Neural progenitor cell (in vitro differentiated cells): ENCODE data around the gene LASP1NB.

Source experiments
- DNase-seq: peaks from one replicate; pipeline ENCODE4 v3.0.0-alpha.2; 2016; ENCODE audit warnings: low spot score
- H2AFZ ChIP-seq: fragments of 200-600 bp; sonication (generic); replicated peaks from 2 replicates; pipeline ENCODE4 v1.6.1; 2016; ENCODE audit warnings: antibody characterized with exemption
- H3F3A ChIP-seq: fragments of 200-600 bp; sonication (generic); 2 replicates; pipeline ENCODE4 v1.6.1; 2016; ENCODE audit warnings: antibody characterized with exemption, low read depth
- H3K27ac ChIP-seq: fragments of 200-600 bp; sonication (generic); 2 replicates; pipeline ENCODE4 v1.5.1; 2016; ENCODE audit warnings: mild to moderate bottlenecking
- H3K27me3 ChIP-seq: fragments of 200-600 bp; sonication (generic); 2 replicates; pipeline ENCODE4 v1.6.1; 2016; ENCODE audit warnings: mild to moderate bottlenecking, moderate library complexity
- H3K36me3 ChIP-seq: fragments of 200-600 bp; sonication (generic); 2 replicates; pipeline ENCODE4 v1.5.1; 2016
- H3K4me1 ChIP-seq: fragments of 200-600 bp; sonication (generic); 2 replicates; pipeline ENCODE4 v1.6.1; 2016; ENCODE audit warnings: mixed run types
- H3K4me2 ChIP-seq: fragments of 200-600 bp; sonication (generic); 2 replicates; pipeline ENCODE4 v1.6.1; 2016
- H3K4me3 ChIP-seq: fragments of 200-600 bp; sonication (generic); 2 replicates; pipeline ENCODE4 v1.5.1; 2016
- H3K79me2 ChIP-seq: fragments of 200-600 bp; sonication (generic); 2 replicates; pipeline ENCODE4 v1.6.1; 2016; ENCODE audit warnings: low read depth
- H3K9ac ChIP-seq: fragments of 200-600 bp; sonication (generic); 2 replicates; pipeline ENCODE4 v1.6.1; 2016
- H3K9me3 ChIP-seq: fragments of 200-600 bp; sonication (generic); 2 replicates; pipeline ENCODE4 v1.5.1; 2016; ENCODE audit warnings: low read depth
- H4K20me1 ChIP-seq: fragments of 200-600 bp; sonication (generic); 2 replicates; pipeline ENCODE4 v1.6.1; 2016; ENCODE audit warnings: low read depth
- H3K27ac Mint-ChIP-seq: 3 replicates; pipeline ENCODE4 v1.8.0; 2021; ENCODE audit warnings: mixed read lengths
- H3K27me3 Mint-ChIP-seq: 2 replicates; pipeline ENCODE4 v1.8.0; 2022; ENCODE audit warnings: low read depth, mild to moderate bottlenecking, inconsistent platforms, moderate library complexity, mixed read lengths; ENCODE audit not compliant: insufficient read depth
- H3K36me3 Mint-ChIP-seq: 3 replicates; pipeline ENCODE4 v1.8.0; 2021; ENCODE audit warnings: mixed read lengths
- H3K4me1 Mint-ChIP-seq: 3 replicates; pipeline ENCODE4 v1.8.0; 2021; ENCODE audit warnings: mixed read lengths
- H3K4me3 Mint-ChIP-seq: 3 replicates; pipeline ENCODE4 v1.8.0; 2021; ENCODE audit warnings: mild to moderate bottlenecking, moderate library complexity, mixed read lengths
- H3K9me3 Mint-ChIP-seq: 3 replicates; pipeline ENCODE4 v1.8.0; 2020; ENCODE audit warnings: mixed read lengths
- EZH2 ChIP-seq: fragments of 200-600 bp; sonication (generic); IDR thresholded peaks from 2 replicates; pipeline ENCODE4 v1.6.1; 2017; ENCODE audit warnings: antibody characterized with exemption, mild to moderate bottlenecking, moderate library complexity
- EZH2phosphoT487 ChIP-seq: fragments of 200-600 bp; sonication (generic); IDR thresholded peaks from 2 replicates; pipeline ENCODE4 v1.6.1; 2017; ENCODE audit warnings: antibody characterized with exemption
- TF ChIP-seq, protein P1 (sequence below): fragments of 200-600 bp; sonication (generic); IDR thresholded peaks from 2 replicates; pipeline ENCODE4 v1.5.1; 2017; ENCODE audit warnings: antibody characterized with exemption, mild to moderate bottlenecking

Gene LASP1NB

DNA sequence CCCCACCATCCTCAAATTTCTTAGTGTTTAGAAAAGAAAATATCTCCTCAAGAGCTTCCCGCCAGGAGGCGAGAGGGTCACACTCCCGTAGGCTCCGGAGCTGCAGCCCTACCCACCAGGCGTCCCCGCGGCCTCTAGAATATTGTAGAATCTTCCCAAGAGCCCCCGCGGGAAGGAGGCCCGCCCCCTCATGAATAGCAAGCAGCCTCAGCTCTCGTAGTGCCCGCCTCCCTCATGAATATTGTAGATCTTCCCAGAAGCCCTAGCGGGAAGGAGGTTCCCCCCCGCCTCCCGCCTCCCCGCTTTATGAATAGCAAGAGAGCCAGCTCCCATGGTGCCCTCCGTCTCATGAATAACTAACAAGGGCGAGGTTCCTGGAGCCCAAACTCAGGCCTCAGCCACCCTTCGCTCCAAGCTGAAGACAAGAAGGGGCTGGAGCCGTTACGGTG is 41.9 kb downstream of the LASP1NB start, which contains the start of gene FBXO47:
TSS of gene FBXO47 (minus strand) at position 114 of the 449 bp plus-strand sequence. CDS start 4,378 bp downstream, outside the sequence.
- no peaks in the 10 kb centered on the region for H4K20me1 ChIP-seq
- H3K9me3 ChIP-seq: no peaks in the 10 kb centered on the region
- H3K27me3 ChIP-seq: no peaks in the 10 kb centered on the region
- peaks cover 11% of the 10 kb centered on the region for H3F3A ChIP-seq
- no peaks in the 10 kb centered on the region for H3K79me2 ChIP-seq
- no peak within 1 kb of the TSS for H3K27ac Mint-ChIP-seq
- peak within 1 kb of the TSS; percentile 8 for H3K4me2 ChIP-seq
- peak; percentile 87 for DNase-seq
- no peaks in the 10 kb centered on the region for H3K36me3 Mint-ChIP-seq
- H3K27me3 Mint-ChIP-seq: no peaks in the 10 kb centered on the region
- no peak within 1 kb of the TSS for H3K9ac ChIP-seq
- no peaks in the 10 kb centered on the region for H3K4me1 ChIP-seq
- H3K4me3 Mint-ChIP-seq: peak within 1 kb of the TSS; percentile 30
- H3K4me1 Mint-ChIP-seq: peaks cover 4% of the 10 kb centered on the region
- no peak for TF ChIP-seq EZH2phosphoT487
- TF ChIP-seq EZH2: no peak
- TF ChIP-seq, protein P1, sequence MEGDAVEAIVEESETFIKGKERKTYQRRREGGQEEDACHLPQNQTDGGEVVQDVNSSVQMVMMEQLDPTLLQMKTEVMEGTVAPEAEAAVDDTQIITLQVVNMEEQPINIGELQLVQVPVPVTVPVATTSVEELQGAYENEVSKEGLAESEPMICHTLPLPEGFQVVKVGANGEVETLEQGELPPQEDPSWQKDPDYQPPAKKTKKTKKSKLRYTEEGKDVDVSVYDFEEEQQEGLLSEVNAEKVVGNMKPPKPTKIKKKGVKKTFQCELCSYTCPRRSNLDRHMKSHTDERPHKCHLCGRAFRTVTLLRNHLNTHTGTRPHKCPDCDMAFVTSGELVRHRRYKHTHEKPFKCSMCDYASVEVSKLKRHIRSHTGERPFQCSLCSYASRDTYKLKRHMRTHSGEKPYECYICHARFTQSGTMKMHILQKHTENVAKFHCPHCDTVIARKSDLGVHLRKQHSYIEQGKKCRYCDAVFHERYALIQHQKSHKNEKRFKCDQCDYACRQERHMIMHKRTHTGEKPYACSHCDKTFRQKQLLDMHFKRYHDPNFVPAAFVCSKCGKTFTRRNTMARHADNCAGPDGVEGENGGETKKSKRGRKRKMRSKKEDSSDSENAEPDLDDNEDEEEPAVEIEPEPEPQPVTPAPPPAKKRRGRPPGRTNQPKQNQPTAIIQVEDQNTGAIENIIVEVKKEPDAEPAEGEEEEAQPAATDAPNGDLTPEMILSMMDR: no peak
- no peaks in the 10 kb centered on the region for H3K36me3 ChIP-seq
- H3K4me3 ChIP-seq: no peak within 1 kb of the TSS
- peak within 1 kb of the TSS; percentile 98 for H2AFZ ChIP-seq
- H3K27ac ChIP-seq: no peak within 1 kb of the TSS
- H3K9me3 Mint-ChIP-seq: no peaks in the 10 kb centered on the region

DNA sequence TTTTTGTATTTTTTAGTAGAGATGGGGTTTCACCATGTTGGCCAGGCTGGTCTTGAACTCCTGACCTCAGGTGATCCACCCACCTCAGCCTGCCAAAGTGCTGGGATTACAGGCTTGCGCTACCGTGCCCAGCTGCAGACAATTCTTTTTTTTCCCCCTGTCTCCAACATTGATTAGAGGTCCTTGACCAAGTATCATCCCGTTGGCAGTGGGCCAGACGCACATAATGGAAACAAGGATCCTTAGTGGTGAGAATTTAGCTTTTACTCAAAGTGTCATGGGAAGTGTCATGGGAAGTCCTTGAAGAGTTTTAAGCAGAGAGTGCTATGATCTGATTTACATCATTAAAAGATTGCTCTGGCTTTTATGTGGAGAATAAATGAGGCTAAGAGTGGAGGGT is 43.9 kb downstream of the LASP1NB start:
- H3K9ac ChIP-seq: no peak overlapping the region
- H3K27me3 ChIP-seq: no peaks in the 10 kb centered on the region
- Mint-ChIP-seq H3K27me3 (no peaks in the 10 kb centered on the region), H3K36me3 (no peaks in the 10 kb centered on the region), H3K27ac (no peak overlapping the region), H3K9me3 (no peaks in the 10 kb centered on the region), H3K4me3 (no peak overlapping the region), H3K4me1 (peaks cover 4% of the 10 kb centered on the region)
- no peak overlapping the region for H2AFZ ChIP-seq
- H3F3A ChIP-seq: peaks cover 11% of the 10 kb centered on the region
- H3K4me1 ChIP-seq: no peaks in the 10 kb centered on the region
- TF ChIP-seq EZH2phosphoT487 (no peak), EZH2 (no peak)
- TF ChIP-seq, protein P1: no peak
- no peak overlapping the region for H3K4me3 ChIP-seq
- no peaks in the 10 kb centered on the region for H4K20me1 ChIP-seq
- DNase-seq: no peak
- no peaks in the 10 kb centered on the region for H3K36me3 ChIP-seq
- H3K79me2 ChIP-seq: no peaks in the 10 kb centered on the region
- no peak overlapping the region for H3K27ac ChIP-seq
- H3K9me3 ChIP-seq: no peaks in the 10 kb centered on the region
- H3K4me2 ChIP-seq: no peak overlapping the region

DNA sequence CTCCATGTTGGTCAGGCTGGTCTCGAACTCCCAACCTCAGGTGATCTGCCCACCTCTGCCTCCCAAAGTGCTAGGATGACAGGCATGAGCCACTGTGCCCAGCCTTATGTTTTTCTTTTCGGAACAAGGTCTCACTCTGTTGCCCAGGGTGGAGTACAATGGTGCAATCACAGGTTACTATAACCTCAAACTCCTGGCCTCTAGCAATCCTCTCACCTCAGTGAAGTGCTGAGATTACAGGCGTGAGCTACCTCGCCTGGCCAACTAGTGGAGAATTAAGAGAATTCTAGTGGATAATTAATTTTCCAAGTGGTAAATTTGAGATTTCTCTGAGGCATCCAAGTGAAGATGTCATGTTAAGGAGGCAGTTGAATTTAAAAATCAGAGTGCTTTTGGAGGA is 44.7 kb downstream of the LASP1NB start:
- Mint-ChIP-seq H3K27me3 (no peaks in the 10 kb centered on the region), H3K36me3 (no peaks in the 10 kb centered on the region), H3K4me1 (peaks cover 4% of the 10 kb centered on the region), H3K9me3 (no peaks in the 10 kb centered on the region), H3K27ac (no peak overlapping the region), H3K4me3 (no peak overlapping the region)
- H3K27ac ChIP-seq: no peak overlapping the region
- no peaks in the 10 kb centered on the region for H4K20me1 ChIP-seq
- no peaks in the 10 kb centered on the region for H3K4me1 ChIP-seq
- peaks cover 11% of the 10 kb centered on the region for H3F3A ChIP-seq
- H3K9ac ChIP-seq: no peak overlapping the region
- H3K9me3 ChIP-seq: no peaks in the 10 kb centered on the region
- no peak for DNase-seq
- no peaks in the 10 kb centered on the region for H3K79me2 ChIP-seq
- H3K36me3 ChIP-seq: no peaks in the 10 kb centered on the region
- no peak overlapping the region for H2AFZ ChIP-seq
- H3K4me3 ChIP-seq: no peak overlapping the region
- no peak for TF ChIP-seq EZH2phosphoT487
- TF ChIP-seq, protein P1: peak; percentile 15
- H3K4me2 ChIP-seq: no peak overlapping the region
- no peaks in the 10 kb centered on the region for H3K27me3 ChIP-seq
